ENCODE measurements around the gene CDH23.
A peak's percentile ranks its signal among the peaks of the same experiment; 100 is the strongest.

GRCh38 chr10:71666639-71667386 lies 270.1 kb downstream of the CDH23 start:
- no peak for TF ChIP-seq CTCF (IDR thresholded peaks at IDR 0.05; ENCODE audit: poor library complexity, severe bottlenecking)
- TF ChIP-seq REST (IDR thresholded peaks at IDR 0.05; ENCODE audit: borderline replicate concordance): no peak
- no peak for TF ChIP-seq RAD21 (conservative IDR thresholded peaks at IDR 0.05)
- TF ChIP-seq POLR2AphosphoS5 (IDR thresholded peaks at IDR 0.05): peak; percentile 27
- TF ChIP-seq EP300 (conservative IDR thresholded peaks at IDR 0.05; ENCODE audit: poor library complexity, severe bottlenecking): peak; percentile 26
- TF ChIP-seq MXI1 (conservative IDR thresholded peaks at IDR 0.05; ENCODE audit: poor library complexity, severe bottlenecking): no peak
- TF ChIP-seq EZH2 (IDR thresholded peaks at IDR 0.05; ENCODE audit: borderline replicate concordance, insufficient read depth, low read length, poor library complexity, severe bottlenecking): no peak

Data from neural cell (in vitro differentiated cells).